Measurements from ENCODE around the gene UBALD1.

UBALD1 gene

GRCh38 chr16:4616047-4616811 lies 1.5 kb upstream of the UBALD1 start:
- DNase-seq (ENCODE audit: low read depth in 2 of 2), result peak; percentile 95 to 99

GRCh38 chr16:4615384-4616046 lies 827 bp upstream of the UBALD1 start:
- DNase-seq (ENCODE audit: low read depth in 2 of 2), result no peak

GRCh38 chr16:4613636-4614570 lies 785 bp downstream of the UBALD1 start:
- no peak for DNase-seq (ENCODE audit: low read depth in 2 of 2)

- no peak for DNase-seq (ENCODE audit: low read depth in 2 of 2)
Measured at GRCh38 chr16:4612977-4613635, 1.6 kb downstream of the UBALD1 start.

- no peak for DNase-seq (ENCODE audit: low read depth in 2 of 2)
Measured at GRCh38 chr16:4612474-4612931, 2.2 kb downstream of the UBALD1 start.

- DNase-seq (ENCODE audit: low read depth in 2 of 2), result no peak
Measured at GRCh38 chr16:4611337-4612021, 3.2 kb downstream of the UBALD1 start.

- DNase-seq (ENCODE audit: low read depth in 2 of 2), result no peak
Measured at GRCh38 chr16:4610011-4611005, 4.4 kb downstream of the UBALD1 start.

GRCh38 chr16:4609200-4610010 lies 5.3 kb downstream of the UBALD1 start:
- DNase-seq (ENCODE audit: low read depth in 2 of 2), result no peak

- DNase-seq (ENCODE audit: low read depth in 2 of 2), result no peak
Measured at GRCh38 chr16:4608704-4608980, 6.0 kb downstream of the UBALD1 start.

- no peak for DNase-seq (ENCODE audit: low read depth in 2 of 2)
Measured at GRCh38 chr16:4607841-4608703, 6.6 kb downstream of the UBALD1 start.

- no peak for DNase-seq (ENCODE audit: low read depth in 2 of 2)
Measured at GRCh38 chr16:4606354-4606753, 8.3 kb downstream of the UBALD1 start.

- no peak for DNase-seq (ENCODE audit: low read depth in 2 of 2)
Measured at GRCh38 chr16:4604401-4604800, 10.3 kb downstream of the UBALD1 start.

- no peak for DNase-seq (ENCODE audit: low read depth in 2 of 2)
Measured at GRCh38 chr16:4603624-4604170, 11.0 kb downstream of the UBALD1 start.

- no peak for DNase-seq (ENCODE audit: low read depth in 2 of 2)
Measured at GRCh38 chr16:4602331-4602730, 12.4 kb downstream of the UBALD1 start.

- no peak for DNase-seq (ENCODE audit: low read depth in 2 of 2)
Measured at GRCh38 chr16:4601864-4602186, 12.9 kb downstream of the UBALD1 start.

GRCh38 chr16:4601036-4601863 lies 13.4 kb downstream of the UBALD1 start:
- no peak for DNase-seq (ENCODE audit: low read depth in 2 of 2)

GRCh38 chr16:4599545-4599944 lies 15.1 kb downstream of the UBALD1 start:
- DNase-seq (ENCODE audit: low read depth in 2 of 2), result no peak

Data from activated CD8-positive, alpha-beta memory T cell treated with anti-CD3 and anti-CD28 coated beads for 4 hours (primary cell).